8988T (cell line): ENCODE data around the gene ZP3.
"Not testable (repeated sequence)": the region's sequence is repeated elsewhere in the genome, so short reads cannot be mapped to it uniquely, and the experiment has no call there.

ENCODE experiments used
- DNase-seq: peaks from one replicate; pipeline ENCODE4 v3.0.0; 2011

ZP3 gene

DNA sequence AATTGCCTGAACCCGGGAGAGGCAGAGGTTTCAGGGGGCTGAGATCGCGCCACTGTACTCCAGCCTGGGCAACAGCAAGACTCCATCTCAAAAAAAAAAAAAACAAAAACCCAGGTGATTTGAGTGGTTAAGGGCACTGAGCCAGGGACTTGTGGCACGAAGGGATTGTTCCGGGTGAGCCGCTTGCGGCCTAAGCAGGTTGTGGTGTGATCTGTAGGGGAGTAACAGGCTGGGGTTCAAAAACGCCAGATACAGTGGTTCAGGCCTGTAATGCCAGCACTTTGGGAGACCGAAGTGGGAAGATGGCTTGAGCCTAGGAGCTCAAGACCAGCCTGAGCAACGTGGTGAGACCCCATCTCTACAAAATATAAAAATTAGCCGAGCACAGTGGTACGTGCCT, 19.1 kb downstream of the ZP3 start:
- not testable (repeated sequence) for DNase-seq

DNA sequence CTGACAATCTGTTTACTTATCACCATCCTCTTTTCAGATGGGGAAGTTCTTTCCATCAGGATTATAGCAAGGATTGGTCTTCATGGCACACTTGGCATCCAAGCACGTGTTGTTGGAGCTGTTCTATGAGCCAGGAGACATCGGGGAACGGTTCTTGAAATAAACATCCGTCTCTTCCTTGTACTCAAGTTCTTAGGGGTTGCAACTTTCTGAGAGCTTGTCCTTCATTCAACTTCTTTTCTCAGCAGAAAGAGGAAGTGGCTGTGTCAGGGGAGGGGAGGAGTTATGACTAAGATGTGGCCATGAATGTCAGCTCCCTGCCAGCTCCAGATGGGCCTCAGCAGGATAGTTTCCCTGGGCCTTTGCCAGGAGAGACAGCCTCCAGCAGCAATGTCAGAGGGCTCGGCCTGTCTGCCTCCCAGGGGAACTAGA, 20.8 kb downstream of the ZP3 start:
- not testable (repeated sequence) for DNase-seq

DNA sequence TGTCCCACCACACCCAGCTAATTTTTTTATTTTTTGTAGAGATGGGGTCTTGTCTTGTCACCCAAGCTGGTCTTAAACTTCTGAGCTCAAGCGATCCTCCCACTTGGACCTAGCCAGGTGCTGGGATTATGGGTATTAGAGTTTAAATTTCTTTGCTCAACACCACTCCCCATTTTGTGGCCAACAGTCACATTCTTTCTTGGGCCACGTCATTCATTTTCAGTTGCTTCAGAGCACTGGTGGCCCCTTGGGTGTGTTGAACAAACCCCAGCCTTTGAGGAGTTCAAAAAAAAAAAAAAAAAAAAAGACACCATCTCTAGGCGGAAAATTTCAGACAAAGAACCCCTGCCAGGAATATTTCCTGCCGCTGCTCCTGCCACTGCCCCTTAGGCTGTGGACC, 32.3 kb downstream of the ZP3 start:
- not testable (repeated sequence) for DNase-seq

DNA sequence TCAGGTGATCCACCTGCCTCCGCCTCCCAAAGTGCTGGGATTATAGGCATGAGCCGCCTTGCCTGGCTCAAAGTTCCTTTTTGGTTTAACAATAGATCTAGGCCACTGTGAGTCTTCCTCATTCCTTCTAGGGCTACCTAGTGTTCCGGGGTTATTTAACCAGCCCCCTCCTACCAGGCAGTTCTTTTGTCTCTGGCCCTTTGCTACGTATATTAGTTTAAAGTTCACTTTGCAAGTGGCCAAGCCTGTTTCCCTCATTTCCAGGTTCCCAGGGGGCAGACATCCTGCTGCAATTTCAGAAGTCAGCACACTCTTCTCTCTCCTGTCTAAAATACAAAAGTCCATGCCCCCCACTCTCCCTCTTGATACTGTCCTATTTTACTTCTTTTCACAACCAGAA, 33.8 kb downstream of the ZP3 start:
- DNase-seq, result not testable (repeated sequence)

DNA sequence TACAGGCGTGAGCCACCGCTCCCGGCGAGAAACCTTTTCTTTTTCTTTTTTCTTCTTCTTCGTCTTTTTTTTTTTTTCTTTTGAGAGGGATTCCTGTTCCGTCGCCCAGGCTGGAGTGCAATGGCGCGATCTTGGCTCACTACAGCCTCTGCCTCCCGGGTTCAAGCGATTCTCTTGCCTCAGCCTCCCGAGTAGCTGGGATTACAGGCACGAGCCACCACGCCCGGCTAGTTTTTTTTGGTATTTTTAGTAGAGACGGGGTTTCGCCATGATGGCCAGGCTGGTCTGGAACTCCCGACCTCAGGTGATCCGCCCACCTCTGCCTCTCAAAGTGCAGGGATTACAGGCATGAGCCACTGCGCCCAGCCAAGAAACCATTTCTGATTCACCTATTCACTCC, 36.0 kb downstream of the ZP3 start:
- not testable (repeated sequence) for DNase-seq

DNA sequence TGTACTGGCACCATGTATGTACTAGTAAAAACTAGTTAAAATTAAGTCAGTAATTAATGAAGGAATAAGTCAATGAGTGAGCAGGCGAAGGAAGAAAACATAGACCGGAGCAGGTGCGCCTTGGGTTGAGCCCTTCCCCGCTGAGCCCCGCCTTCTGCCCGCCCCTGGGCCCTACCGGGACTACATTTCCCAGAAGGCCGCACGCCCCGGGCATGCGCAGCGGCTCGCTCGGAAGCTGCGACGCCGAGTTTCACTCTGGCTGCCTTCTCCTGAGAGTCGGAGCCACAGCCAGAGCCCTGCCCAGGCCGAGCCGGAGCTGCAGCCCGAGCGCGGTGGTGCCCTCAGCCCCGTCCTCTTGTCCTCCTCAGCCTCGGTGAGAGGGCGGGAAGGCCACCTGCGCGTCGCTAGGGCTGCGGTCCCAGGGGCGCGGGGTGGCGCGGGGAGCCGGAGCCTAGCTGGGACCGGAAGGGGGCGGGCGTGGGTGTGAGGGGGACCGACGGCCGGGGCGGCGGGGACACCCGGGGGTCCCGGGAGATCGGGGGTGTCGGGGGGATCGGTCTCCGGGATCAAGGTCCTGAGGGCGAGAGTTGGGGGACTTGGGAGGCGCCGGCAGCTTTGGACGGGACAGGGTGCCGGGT, 36.8 kb downstream of the ZP3 start, which contains the start of gene DTX2:
DTX2 (plus strand) TSS at position 246 of the 638 bp plus-strand sequence. CDS start 18,801 bp downstream, outside the sequence.
- DNase-seq, result not testable (repeated sequence)

DNA sequence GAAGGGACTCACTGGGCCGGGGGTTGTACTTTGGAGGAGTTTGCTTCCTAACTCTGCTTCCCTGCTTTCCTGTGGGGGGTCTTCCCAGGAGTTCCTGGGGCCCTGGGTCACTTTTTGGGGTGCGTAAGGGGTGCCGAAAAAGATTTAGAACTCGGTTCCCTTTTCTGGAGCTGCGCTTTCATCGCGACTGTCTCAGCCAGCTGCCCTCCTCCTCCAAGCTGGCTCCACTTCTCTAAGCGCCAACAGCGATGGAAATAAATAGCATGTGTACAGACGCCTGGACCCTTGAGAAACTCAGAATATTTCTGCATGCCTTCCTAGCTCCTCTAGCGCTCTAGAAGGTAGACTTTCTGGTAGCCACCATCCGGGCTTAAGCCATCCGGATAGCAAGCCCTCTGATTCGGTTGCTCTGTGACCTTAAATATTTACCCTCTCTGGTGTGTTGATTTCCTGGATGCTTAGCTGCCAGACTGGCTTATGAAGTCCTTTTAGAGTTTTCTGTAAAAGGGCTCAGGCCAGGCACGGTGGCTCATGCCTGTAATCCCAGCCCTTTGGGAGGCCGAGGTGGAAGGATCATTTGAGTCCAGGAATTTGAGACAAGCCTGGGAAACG, 37.6 kb downstream of the ZP3 start:
- DNase-seq, result not testable (repeated sequence)

DNA sequence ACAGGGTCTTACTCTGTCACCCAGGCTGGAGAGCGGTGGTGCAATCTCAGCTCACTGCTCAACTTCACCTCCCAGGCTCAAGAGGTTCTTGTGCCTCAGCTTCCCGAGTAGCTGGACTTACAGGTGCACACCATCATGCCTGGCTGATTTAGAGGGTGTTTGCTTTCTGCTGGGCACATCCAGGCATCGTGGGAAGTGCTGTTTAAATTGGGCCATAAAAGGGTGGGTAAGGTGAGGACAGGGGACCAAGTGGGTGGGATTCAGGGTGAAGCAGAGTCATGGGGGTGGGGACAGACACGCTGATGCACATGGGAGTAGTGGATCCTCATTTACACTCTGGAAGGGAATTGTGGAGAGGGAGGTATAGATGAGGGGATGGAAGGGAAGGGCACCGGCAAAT, 40.2 kb downstream of the ZP3 start:
- not testable (repeated sequence) for DNase-seq

DNA sequence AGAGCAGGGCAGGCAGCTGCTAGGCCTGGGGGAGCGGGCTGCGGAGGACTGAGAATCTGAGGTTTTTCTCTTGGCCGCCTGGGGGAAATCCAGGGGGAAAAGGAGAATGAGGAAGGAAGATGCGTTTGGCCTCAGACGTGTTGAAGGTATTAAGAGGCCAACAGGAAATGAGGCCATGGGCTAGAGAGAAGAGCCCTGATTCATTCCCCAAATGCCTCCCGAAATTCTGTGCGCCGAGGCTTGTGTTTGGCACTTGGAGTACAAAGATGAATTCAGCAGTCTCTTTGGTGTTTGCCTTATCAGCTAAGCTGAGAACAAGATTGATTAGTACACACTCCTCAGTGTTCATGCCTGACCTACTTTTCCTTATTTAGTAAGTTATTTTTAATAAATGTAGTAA, 41.2 kb downstream of the ZP3 start:
- DNase-seq, result not testable (repeated sequence)

DNA sequence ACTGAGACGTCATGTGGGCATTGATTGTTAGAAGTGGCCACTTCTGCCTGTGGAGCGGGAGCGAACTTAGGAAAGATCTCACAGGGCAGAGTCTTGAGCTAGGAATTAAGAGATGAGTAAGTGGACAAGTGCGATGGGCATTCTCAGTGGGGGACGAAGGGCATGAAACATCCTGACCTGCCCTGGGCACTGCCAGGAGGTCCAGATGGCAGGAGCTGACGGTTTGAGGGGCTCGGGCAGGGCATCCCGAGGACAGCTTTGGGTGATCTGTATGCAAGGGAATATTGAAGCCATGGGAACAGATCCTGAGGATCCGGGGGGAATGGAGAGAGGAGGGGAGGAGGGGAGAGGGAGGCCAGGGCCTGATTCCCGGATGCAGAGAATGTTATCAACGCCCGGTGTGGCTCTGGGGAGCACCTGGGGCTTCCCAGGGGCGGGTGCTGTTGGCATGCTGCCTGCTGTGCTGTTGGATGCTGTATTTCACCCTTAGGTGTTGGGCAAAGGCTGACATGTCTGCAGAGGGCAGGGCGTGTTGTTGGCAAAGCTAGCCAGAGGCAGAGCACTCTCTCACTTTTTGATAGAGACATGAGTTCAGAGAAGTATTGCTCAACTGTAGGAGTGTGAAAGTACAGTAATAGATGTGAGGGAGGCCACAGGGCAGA, 43.1 kb downstream of the ZP3 start:
- peak; percentile 9 for DNase-seq

DNA sequence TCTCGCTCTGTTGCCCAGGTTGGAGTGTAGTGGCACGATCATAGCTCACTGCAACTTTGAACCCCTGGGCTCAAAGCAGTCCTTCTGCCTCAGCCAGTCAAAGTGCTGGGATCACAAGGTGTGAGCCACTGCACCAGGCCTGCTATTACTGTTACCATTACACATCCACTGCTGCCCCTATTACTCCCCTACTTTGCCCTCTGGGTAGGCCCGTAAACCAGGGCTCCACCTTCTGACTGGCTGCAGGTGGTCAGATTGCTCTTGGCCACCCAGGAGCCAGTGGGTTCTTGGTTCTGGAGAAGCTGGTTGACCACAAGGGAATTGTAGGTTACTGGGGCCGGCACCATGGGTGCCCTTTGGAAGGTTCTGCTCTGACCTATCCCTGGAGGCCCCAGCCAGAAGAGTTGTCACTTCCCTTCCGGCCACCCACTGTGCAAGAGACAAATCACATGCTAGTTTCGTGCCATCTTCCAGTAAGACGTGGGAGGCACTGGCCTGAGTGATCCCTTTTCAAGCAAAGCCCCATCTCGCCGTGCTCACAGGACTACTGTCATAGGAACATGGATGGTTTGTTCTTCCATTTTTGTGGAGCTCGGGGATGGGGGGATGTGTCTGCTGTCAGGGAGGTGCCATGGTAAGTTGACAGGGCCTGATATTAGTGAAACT, 46.9 kb downstream of the ZP3 start:
- DNase-seq, result not testable (repeated sequence)

DNA sequence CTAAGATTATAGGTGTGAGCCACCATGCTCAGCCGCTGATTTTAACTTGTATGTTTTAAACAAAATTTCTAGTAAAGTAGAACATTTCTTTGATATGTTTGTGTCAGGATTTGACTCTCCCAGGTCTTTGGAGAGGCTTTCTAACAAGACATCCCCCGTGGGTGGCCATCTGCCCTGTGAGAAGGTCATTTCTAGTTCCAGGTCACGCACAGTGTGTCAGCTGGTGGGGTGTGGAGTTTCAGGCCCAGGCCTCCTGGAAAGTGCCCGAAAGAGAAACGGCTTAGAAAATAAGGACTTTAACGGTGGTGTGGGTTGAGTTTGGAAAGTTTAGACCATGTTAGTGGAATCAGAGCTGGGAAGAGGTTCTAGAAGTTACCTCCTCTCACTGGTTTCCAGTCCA, 48.3 kb downstream of the ZP3 start:
- DNase-seq, result not testable (repeated sequence)

DNA sequence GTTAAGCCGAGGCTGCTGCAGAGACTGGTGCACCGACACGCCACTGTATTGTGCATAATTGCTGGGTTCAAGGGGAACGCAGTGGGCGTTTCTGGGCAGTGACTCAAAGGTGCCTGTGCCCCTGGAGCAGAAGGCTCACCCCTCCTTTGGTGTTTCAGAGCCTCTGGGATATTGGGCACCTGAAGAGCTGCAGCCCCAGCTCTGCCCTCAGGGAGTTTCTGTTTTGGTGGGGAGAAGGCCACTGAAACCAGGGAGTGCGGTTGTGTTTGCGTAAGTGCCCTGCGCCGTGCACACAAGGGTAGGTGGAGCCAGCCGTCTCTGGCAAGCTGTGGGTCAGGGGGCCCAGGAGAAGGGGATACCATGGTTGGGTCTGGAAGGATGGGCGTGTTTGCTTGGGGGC, 51.5 kb downstream of the ZP3 start:
- DNase-seq, result not testable (repeated sequence)

DNA sequence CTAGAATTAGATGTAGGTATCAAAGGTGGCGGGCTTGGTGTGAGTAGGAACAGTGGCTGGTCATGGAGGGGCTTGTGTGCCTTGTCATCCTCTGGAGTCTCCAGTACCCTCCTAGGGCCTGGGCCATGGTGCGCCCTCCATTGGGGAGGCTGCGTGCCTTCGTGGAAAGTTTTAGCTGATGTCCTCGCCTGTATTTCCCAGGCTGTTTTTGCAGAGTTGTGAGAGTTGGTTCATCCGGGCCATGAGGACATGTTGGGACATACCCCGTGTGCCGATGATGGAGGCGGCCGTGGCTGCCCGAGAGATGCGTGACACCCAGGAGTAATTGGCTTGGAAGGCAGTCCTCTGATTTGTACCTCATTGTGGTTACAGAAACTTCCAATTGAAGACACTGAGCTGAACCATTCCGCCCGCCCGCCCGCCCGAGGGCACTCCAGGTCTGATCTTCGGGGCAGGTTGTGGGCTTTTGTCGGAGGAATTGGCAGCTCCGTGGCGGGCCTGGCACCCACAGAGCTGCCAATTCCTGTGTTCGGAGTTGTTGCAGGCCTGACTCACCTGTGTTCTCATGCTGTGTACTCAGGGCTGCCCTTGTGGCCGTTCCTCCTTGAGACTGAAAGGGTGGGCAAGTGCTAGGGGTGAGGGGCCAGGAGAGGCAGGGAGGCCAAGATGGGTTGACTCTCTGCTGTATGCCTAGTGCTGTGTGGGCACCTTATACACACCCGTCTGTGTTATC, 52.2 kb downstream of the ZP3 start:
- DNase-seq, result not testable (repeated sequence)

DNA sequence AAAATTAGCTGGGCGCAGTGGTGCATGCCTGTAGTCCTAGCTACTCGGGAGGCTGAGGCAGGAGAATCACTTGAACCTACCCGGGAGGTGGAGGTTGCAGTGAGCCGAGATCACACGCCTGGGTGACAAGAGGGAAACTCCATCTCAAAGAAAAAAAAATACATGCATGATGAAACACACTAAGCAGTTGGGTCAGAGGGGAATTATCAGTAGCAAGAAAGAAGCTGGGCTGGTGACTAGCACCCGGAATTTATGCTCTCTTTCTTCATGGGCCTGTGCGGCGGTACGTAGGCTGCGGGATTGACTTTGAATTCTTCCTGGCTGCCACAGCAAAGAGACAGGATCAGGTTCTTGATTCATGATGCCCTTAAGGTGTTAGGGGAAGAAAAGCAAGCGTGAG, 54.9 kb downstream of the ZP3 start:
- DNase-seq, result not testable (repeated sequence)

DNA sequence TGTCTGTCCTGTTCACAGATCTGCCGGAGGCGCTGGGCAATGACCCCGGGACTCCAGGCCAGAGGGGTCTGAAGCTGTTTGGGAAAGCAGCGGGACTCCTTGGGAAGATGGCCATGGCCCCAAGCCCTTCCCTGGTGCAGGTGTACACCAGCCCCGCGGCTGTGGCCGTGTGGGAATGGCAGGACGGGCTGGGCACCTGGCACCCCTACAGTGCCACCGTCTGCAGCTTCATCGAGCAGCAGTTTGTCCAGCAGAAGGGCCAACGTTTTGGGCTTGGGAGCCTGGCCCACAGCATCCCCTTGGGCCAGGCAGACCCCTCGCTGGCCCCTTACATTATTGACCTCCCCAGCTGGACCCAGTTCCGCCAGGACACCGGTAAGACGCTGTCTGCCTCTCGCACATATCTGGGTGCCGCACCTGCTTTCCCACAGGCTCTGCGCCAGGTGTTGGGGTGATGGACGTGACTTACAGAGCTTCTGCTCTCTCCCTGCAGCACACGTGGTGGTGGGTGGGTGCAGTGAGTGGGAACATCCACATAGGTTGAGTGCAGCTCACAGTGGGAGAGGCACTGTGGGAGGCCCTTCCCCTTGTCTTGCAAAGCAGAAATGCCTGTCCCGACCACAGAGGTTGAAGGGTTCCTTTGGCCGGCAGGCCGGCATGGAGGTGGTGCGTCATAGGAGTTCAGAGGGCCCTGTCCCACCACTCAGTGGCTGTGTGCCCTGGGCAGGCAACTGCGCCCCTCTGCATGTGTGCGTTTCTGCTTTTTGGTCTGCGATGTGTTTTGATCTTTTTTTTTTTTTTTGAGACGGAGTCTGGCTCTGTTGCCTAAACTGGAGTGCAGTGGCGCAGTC, 55.9 kb downstream of the ZP3 start:
- DNase-seq, result not testable (repeated sequence)

DNA sequence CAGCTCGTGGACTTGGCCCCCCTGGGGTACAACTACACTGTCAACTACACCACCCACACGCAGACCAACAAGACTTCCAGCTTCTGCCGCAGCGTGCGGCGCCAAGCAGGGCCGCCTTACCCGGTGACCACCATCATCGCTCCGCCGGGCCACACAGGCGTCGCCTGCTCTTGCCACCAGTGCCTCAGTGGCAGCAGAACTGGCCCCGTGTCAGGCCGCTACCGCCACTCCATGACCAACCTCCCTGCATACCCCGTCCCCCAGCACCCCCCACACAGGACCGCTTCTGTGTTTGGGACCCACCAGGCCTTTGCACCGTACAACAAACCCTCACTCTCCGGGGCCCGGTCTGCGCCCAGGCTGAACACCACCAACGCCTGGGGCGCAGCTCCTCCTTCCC, 57.9 kb downstream of the ZP3 start:
- DNase-seq, result not testable (repeated sequence)

DNA sequence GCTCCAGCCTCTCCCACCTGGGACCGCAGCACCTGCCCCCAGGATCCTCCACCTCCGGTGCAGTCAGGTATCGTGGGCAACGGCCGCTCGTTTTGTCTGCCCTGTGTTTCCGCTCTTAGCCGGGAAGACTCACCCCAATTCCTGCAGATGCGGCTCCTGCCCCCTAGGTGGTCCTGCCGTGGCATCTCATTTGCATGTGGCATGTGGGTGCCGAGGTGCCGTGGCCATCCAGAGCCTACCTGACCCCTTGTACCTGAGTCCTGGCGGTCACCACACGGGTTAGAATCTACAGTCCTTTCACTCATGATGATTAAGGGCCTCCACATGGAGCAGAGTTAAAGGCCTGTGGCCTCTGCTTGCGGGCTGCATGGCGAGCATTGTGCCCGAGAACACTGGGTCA, 58.3 kb downstream of the ZP3 start:
- DNase-seq, result not testable (repeated sequence)

DNA sequence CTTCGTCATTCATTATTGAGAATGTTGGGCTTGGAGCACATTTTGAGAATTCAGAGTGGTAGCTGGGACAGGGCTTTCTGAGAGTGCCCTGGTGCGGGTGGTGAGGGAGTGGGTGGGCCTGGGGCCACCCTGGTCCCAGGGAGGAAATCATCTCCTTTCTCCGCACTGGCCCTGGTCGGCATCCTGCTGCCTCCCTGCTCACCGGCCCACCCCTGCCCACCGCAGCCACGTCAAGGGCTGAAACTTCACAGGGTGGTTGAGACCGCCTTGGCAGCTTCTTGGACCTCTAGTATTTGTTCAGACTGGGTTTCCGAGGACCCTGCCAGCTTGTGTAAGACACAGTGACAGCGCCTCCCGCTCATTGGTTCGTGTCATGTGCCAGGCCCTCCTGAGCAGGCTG, 59.7 kb downstream of the ZP3 start:
- DNase-seq, result not testable (repeated sequence)

DNA sequence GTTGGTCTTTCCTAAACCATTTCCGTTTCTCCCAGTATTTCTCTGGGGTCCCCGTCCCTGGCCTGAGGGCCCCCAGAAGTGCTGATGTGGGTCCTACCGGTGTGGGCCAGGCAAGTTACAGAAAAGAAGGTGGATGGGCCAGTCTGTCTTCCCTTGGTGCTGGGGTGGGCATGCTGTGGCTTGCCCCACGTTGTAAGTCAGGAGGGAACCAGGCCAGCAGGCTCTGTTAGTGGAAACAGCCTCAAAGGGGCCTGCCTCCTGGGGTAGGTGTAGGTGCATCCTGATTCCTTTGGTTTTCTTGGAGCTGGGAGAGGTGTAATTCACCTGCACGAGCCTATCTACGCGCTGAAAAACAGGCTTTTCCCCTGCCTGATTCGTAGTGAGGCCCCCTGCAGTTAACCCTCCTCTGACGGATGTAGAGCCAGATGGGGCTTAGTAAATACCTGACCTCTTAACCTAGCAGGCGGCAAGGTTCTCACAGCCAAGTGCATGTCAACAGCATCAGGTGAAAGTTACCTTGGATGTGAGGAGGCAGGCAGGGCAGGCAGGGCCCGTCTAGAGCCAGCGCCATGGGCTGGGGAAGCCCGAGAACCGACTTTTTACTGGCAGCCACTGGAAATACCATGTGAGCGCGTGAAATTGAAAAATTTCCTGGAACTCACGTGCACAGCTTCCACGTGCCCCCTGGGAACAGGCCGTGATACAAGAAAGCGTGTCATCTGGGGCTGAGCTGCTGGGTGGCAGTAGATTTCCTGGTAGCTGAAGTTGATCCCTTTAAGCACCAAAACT, 61.3 kb downstream of the ZP3 start:
- not testable (repeated sequence) for DNase-seq

DNA sequence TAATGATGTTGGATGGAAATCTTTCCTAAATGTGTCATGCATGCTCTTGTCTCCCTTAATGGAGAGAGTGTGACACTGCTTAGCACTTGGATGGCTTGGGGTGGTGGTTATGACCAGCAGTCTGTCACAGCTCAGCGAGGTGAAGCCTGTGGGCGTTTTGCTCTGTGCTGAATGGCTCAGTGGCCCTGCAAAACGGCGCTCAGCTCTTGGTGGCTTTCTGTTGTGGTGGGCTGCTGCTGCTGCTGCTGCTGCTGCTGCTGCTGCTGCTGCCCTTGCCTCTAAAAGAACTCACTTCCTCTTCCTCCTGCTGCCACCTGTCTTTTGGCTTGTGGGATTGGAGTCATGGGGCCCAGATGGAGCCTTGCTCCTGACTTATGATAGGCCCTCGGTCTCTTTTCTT, 61.9 kb downstream of the ZP3 start:
- not testable (repeated sequence) for DNase-seq
